Loucy (cell line): Measurements from ENCODE around the gene LMOD3.

Source experiments
- H2AFZ ChIP-seq: fragments of 200-600 bp; sonication (generic); 2 replicates; pipeline ENCODE4 v1.6.0; 2016; ENCODE audit warnings: antibody characterized with exemption, mild to moderate bottlenecking, low read length, moderate library complexity
- H3F3A ChIP-seq: fragments of 200-600 bp; 2 replicates; pipeline ENCODE4 v1.6.0; 2016; ENCODE audit warnings: antibody characterized with exemption, low read depth, mild to moderate bottlenecking
- H3K27me3 ChIP-seq: fragments of 200-600 bp; sonication (generic); 2 replicates; pipeline ENCODE4 v1.6.1; 2014; ENCODE audit warnings: low read length, mild to moderate bottlenecking; ENCODE audit not compliant: insufficient read depth, poor library complexity, severe bottlenecking
- H3K36me3 ChIP-seq: fragments of 200-600 bp; sonication (generic); 2 replicates; pipeline ENCODE4 v1.6.1; 2016; ENCODE audit warnings: low read length; ENCODE audit not compliant: insufficient read depth
- H3K4me1 ChIP-seq: fragments of 200-600 bp; sonication (generic); 2 replicates; pipeline ENCODE4 v1.5.1; 2014; ENCODE audit warnings: low read length, mild to moderate bottlenecking; ENCODE audit not compliant: insufficient read depth, poor library complexity, severe bottlenecking
- H3K4me2 ChIP-seq: fragments of 200-600 bp; sonication (generic); 2 replicates; pipeline ENCODE4 v1.6.0; 2014; ENCODE audit warnings: antibody characterized with exemption, low read length, low read depth, mild to moderate bottlenecking; ENCODE audit not compliant: poor library complexity, severe bottlenecking
- H3K4me3 ChIP-seq: fragments of 200-600 bp; sonication (generic); 2 replicates; pipeline ENCODE4 v1.5.1; 2014; ENCODE audit warnings: low read length, mild to moderate bottlenecking, mixed read lengths; ENCODE audit not compliant: poor library complexity, severe bottlenecking
- H3K79me2 ChIP-seq: fragments of 200-600 bp; sonication (generic); 2 replicates; pipeline ENCODE4 v1.6.1; 2014; ENCODE audit warnings: low read length; ENCODE audit not compliant: insufficient read depth
- H3K9ac ChIP-seq: fragments of 200-600 bp; sonication (generic); 2 replicates; pipeline ENCODE4 v1.6.0; 2014; ENCODE audit warnings: mild to moderate bottlenecking, low read depth, low read length, moderate library complexity; ENCODE audit not compliant: poor library complexity, severe bottlenecking
- H3K9me2 ChIP-seq: fragments of 200-600 bp; sonication (generic); replicated peaks from 2 replicates; pipeline ENCODE4 v1.6.1; 2016; ENCODE audit warnings: low read depth, low read length, mixed read lengths
- H3K9me3 ChIP-seq: fragments of 200-600 bp; sonication (generic); 2 replicates; pipeline ENCODE4 v1.6.1; 2014; ENCODE audit warnings: mild to moderate bottlenecking, antibody characterized with exemption, low read length, low read depth; ENCODE audit not compliant: insufficient read depth
- H4K20me1 ChIP-seq: fragments of 200-600 bp; sonication (generic); 2 replicates; pipeline ENCODE4 v1.6.0; 2014; ENCODE audit warnings: antibody characterized with exemption, low read length, mild to moderate bottlenecking; ENCODE audit not compliant: insufficient read depth, poor library complexity, severe bottlenecking
- CTCF ChIP-seq: fragments of 200-600 bp; sonication (generic); conservative IDR thresholded peaks from 2 replicates; pipeline ENCODE4 v1.5.1; 2014; ENCODE audit warnings: mild to moderate bottlenecking, antibody characterized with exemption, low read length
- EZH2phosphoT487 ChIP-seq: fragments of 200-600 bp; IDR thresholded peaks from 2 replicates; pipeline ENCODE4 v1.6.1; 2018; ENCODE audit warnings: antibody characterized with exemption, mild to moderate bottlenecking, moderate library complexity, borderline replicate concordance

Gene LMOD3

DNA sequence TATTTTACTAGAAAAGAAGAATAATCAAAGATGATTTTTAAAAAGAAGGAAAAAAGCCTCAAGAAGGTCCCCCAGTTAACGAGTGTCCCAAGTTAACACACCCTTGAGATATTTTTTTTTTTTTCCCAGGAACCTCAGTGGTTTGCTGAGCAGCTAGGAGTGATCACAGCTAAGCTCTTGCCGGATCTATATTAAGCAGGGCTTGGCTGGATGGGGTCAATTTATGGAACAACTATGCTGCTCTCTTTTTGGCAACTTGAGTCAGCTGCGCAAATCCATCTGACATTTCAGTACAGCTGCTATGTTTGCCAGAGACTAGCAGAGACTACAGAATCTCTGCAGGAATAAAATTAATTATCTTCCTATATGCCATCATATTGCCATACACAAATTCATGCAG, at the start of gene LMOD3:
LMOD3 (minus strand) TSS at position 193 of the 400 bp plus-strand sequence. CDS start 209 bp downstream, outside the sequence.
- TF ChIP-seq EZH2phosphoT487 (no peak), CTCF (no peak)
- no peaks in the 10 kb centered on the region for H3K27me3 ChIP-seq
- H3K9me3 ChIP-seq = no peaks in the 10 kb centered on the region
- H3K4me2 ChIP-seq = no peak within 1 kb of the TSS
- no peaks in the 10 kb centered on the region for H3K4me1 ChIP-seq
- no peaks in the 10 kb centered on the region for H3K9me2 ChIP-seq
- H3K4me3 ChIP-seq = no peak within 1 kb of the TSS
- H3K36me3 ChIP-seq = no peaks in the 10 kb centered on the region
- H3F3A ChIP-seq = no peaks in the 10 kb centered on the region
- no peaks in the 10 kb centered on the region for H4K20me1 ChIP-seq
- H2AFZ ChIP-seq = peak within 1 kb of the TSS; percentile 91
- no peaks in the 10 kb centered on the region for H3K79me2 ChIP-seq
- H3K9ac ChIP-seq = no peak within 1 kb of the TSS

- H3F3A ChIP-seq = no peaks in the 10 kb centered on the region
- H3K79me2 ChIP-seq = no peaks in the 10 kb centered on the region
- no peak for TF ChIP-seq CTCF
- no peak for TF ChIP-seq EZH2phosphoT487
- H4K20me1 ChIP-seq = no peaks in the 10 kb centered on the region
- H2AFZ ChIP-seq = no peak overlapping the region
- no peaks in the 10 kb centered on the region for H3K27me3 ChIP-seq
- no peak overlapping the region for H3K4me3 ChIP-seq
- H3K9me2 ChIP-seq = no peaks in the 10 kb centered on the region
- no peak overlapping the region for H3K9ac ChIP-seq
- H3K4me2 ChIP-seq = no peak overlapping the region
- H3K36me3 ChIP-seq = no peaks in the 10 kb centered on the region
- no peaks in the 10 kb centered on the region for H3K4me1 ChIP-seq
- H3K9me3 ChIP-seq = no peaks in the 10 kb centered on the region
Measured at GRCh38 chr3:69172058-69172457, 49.7 kb upstream of the LMOD3 start.

DNA sequence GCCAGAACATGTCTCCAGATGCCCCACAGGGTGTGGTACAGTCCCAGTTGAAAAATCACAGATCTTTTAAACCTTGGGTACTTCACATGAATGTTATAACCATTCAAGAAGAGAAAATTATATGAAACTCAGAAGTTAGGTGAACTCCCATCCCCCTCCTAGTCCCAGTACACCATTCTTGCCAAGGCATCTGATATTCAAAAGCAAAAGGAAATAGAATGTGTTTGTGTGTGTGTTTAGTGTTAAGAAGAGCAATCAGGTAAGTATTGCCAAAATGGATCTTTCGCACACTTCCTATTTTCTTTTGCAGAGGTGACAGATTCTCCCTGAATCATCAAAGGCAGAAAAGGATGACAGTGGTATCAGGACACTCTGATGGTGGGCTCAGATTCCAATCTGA, 44.1 kb upstream of the LMOD3 start:
- H3K9me3 ChIP-seq = no peaks in the 10 kb centered on the region
- TF ChIP-seq CTCF (no peak), EZH2phosphoT487 (no peak)
- no peak overlapping the region for H2AFZ ChIP-seq
- no peak overlapping the region for H3K4me3 ChIP-seq
- no peaks in the 10 kb centered on the region for H3K36me3 ChIP-seq
- no peaks in the 10 kb centered on the region for H3K27me3 ChIP-seq
- H3K4me1 ChIP-seq = no peaks in the 10 kb centered on the region
- no peaks in the 10 kb centered on the region for H3F3A ChIP-seq
- H3K4me2 ChIP-seq = no peak overlapping the region
- no peaks in the 10 kb centered on the region for H3K79me2 ChIP-seq
- no peak overlapping the region for H3K9ac ChIP-seq
- H3K9me2 ChIP-seq = no peaks in the 10 kb centered on the region
- H4K20me1 ChIP-seq = no peaks in the 10 kb centered on the region
